HG03025 (cell line): ENCODE data around the gene MRPL20.
"Not testable (repeated sequence)": the region's sequence is repeated elsewhere in the genome, so short reads cannot be mapped to it uniquely, and the experiment has no call there.

ENCODE experiments used
- ATAC-seq: cut with Tn5 transposase; IDR thresholded peaks from one replicate; pipeline ENCODE4 v1.9.1; 2021; ENCODE audit warnings: mild to moderate bottlenecking, moderate library complexity; ENCODE audit not compliant: unreplicated experiment, low FRiP score

MRPL20 gene

GRCh38 chr1:1437904-1438376, 30.8 kb upstream of the MRPL20 start:
- ATAC-seq, result no peak

- no peak for ATAC-seq
Measured at GRCh38 chr1:1437033-1437903, 30.2 kb upstream of the MRPL20 start.

GRCh38 chr1:1436630-1437032, 29.5 kb upstream of the MRPL20 start:
- no peak for ATAC-seq

DNA sequence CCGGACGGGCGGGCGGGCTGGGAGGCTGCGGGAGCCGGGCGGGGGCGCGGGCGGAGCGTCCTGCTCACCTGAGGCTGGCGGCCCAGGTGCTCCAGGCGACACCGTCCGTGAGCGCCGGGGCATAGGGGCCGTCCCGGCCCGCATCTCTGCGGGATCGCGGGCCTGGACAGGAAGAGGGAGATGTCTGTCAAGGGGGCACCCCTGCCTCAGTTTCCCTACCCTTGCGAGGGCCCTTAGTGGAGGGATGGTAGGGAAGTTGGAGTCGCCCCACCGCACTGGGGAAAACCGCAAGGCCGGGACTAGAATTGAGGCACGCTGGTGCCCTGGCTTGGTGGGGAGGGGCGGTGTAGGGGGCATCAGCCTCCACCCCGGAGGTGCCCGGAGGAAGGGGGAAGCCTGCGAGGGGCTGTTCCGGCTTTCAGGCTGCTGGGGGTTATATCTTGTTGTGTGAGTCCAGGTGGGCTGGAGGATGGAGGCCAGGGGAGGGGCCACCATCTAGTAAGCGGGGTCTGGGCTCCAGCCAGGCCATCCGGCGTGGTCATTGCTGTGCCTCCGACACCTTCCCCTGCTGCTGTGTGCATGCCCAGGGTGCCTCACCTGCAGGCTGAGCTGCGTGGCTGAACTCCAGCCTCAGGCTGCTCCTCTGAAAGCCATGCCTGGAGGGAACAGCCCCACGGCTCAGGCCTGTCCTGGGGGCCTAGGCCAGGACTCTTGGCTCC, 29.0 kb upstream of the MRPL20 start:
- ATAC-seq, result no peak

GRCh38 chr1:1435106-1435903, 28.2 kb upstream of the MRPL20 start, which contains the start of gene VWA1:
Gene VWA1, plus strand, starts transcription at chr1:1435690. Its CDS starts 59 bp downstream, at chr1:1435749.
- ATAC-seq, result no peak

DNA sequence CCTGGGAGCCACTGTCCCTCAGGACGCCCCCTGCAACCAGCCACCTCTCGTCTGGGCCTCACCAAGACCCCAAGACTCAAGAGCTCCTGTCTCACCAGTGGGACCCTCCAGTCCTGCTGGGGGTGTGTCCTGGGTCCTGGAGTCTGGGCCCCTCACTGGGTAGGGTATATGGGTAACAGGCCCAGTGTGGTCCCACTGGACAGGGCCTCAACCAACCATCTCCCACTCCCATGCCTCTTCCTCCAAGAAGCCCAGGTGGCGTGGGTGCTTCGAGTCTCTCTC, 27.7 kb upstream of the MRPL20 start:
- no peak for ATAC-seq

DNA sequence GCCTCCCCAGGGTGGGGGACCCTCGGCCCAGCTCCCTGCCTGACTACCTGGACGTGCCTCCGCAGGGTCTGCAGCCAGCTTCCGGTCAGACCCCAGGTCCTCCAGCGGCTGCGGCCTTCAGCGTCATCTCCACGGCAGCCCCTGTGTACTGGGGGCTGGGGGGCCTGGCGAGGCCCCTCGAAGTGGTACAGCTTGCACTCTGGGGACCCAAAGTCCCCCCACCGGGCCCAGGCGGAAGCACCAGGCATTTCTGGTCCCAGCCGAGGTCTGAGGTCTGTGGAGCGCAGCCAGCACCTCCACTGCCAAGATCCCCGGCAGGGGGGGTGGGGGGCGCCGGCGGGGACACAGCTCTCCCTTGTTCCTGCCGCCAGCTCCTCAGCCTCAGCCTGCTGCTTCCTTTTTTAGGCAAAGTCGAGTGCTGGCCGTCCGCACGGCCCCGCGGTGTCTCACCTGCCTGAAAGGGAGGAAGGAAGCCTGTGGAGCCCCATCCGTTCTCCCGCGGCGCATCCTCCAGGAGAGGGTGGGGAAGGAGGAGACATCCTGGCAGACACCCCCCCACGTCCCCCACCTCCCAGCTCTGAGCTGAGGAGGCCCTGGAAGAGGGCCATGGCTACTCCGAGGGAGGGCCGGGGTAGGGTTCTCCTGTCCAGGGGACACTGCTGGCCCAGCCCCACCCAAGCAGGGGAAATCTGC, 27.2 kb upstream of the MRPL20 start:
- ATAC-seq, result no peak

- no peak for ATAC-seq
Measured at GRCh38 chr1:1433804-1434130, 26.7 kb upstream of the MRPL20 start.

GRCh38 chr1:1432951-1433803, 26.1 kb upstream of the MRPL20 start:
- ATAC-seq, result no peak

DNA sequence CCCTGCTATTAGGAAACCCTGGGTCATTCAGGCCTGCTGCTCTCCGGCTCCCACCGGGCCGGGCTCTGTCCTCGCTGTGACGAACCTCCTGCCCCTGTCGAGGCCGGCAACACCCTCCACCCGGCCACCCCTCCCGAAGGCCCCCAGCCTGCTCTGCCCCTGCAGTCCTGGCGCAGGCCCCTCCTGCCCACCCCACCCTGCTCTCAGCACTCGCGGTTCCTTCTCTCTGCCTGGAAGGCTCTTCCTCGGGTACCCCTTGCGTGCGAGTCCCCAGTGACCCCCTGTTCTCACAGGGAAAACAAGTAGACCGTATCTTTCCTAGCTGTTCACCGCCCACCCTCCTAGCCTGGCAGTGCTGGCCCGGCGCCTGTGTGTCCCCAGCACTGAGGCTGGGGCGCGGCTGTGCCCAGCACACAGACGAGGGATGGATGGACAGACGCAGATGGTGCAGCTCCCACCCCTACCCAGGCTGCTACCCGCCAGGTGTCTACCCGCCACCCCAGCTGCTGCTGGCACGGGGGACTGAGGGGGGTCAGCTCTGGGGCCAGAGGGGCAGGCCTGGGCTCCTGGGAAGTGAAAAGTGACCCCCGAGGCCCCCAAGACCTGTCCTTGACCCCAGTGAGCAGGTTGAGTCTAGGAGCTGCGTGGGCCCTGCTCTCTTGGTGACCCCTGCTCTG, 25.3 kb upstream of the MRPL20 start:
- no peak for ATAC-seq

DNA sequence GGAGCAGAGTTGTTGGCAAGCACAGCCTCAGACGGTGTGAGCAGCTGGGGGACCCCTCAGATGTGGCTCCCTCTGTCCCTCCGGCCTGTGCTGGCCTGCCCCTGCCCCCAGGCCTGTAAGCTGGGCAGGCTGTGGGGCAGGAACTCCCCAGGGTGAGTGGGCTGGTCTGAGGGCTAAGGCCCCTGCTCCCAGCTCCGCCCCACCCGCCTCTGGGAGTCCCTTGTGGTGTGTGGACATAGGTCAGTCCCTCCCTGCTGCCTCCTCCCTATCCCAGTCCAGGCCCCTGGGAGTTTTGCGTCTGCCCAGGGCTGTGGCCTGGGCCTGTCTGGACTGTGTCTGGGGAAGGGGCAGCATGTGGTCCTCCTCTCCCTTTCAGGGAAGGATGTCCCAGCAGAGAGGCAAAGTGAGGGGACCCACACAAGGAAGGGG, 24.8 kb upstream of the MRPL20 start:
- no peak for ATAC-seq

- ATAC-seq, result no peak
Measured at GRCh38 chr1:1430992-1431844, 24.1 kb upstream of the MRPL20 start.

DNA sequence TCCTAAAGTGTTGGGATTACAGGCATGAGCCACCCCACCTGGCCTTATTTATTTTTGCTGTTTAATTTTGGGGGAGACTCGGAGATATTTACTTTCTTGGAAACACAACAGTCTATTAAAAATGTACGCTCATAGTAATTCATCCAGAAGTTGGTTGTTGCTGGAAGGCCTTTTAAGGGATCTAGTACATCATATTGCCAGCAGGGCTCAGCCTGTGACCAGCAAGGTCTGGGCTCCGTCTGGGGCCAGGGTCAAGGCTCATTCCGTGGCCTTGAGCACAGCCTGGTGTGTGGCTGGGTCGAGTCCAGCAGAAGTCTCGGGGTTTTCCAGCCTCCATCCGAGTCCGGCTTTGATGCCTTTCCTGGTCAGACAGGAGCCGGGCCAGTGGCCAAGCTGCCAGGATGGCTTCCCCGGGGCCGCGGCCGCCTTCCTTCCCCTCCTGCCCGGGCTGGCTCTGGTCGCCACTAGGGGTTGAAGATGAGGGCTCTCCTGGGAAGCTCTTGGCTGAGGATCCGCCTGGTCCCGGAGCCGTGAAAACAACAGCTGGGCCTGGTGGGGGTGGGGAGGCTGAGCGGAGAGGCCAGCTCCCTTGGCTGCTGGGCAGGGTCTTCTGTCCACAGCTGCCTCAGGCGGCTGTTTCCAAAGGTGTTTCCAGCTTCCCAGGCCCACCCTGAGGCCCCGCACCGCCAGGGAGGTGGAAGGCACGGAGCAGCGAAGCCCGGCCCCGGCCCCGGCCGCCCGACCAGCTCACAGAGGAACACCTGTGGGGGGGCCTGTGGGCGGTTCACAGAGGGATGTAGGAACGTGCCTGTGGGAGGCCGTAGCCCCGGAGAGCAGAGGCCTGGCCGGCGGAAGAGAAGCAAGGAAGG, 23.3 kb upstream of the MRPL20 start:
- no peak for ATAC-seq

DNA sequence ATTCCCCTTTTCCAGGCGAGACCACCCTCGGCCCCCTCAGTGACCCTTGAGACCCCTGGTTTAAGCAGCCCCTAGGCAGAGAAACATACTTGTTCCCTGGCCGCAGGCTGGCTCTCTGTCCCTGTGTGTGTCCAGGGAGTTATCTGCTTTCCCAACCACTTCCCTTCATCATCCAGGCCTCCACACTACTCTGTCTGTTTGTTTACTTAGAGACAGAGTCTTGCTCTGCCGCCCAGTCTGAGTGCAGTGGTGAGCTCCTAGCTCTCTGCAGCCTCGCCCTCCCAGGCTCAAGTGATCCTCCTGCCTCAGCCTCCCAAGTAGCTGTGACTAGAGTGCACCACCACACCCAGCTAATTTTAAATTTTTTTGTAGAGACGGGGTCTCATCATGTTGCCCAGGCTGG, 22.6 kb upstream of the MRPL20 start:
- no peak for ATAC-seq

DNA sequence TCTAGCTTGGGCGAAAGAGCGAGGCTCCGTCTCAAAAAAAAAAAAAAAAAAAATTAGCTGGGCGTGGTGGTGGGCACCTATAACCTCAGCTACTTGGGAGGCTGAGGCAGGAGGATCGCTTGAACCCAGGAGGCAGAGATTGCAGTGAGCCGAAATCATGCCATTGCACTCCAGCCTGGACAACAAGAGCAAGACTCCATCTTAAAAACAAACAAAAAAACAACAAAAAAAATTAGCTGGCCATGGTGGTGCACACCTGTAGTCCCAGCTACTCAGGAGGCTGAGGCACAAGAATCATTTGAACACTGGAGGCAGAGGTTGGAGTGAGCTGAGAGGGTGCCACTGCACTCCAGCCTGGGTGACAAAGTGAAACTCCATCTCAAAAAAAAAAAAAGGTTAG, 21.9 kb upstream of the MRPL20 start:
- not testable (repeated sequence) for ATAC-seq

DNA sequence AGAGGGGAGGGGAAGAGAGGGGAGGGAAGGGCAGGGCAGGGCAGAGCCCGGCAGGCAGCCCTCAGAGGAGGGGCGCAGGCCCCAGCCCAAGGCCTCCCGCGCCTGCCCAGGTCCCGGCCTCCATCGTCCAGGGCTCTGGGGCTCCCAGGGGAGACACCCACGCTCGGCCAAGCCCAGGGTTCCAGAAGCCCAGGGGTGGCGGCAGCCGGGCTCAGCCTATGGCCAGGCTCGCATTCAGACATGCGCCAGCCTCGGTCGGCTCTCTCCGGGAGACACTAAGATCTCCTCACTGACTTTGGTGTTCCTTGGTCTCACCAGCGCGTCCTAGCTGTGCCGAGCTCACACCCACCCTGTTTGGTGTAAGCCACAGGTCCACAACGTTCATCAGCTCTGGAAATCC, 21.1 kb upstream of the MRPL20 start:
- ATAC-seq, result no peak

- no peak for ATAC-seq
Measured at GRCh38 chr1:1427820-1428148, 20.7 kb upstream of the MRPL20 start.
